HL-60/S4 treated with phorbol 12-myristate 13-acetate at 8.2 ng/mL for 4 days and 3 days (cell line): ENCODE results near the gene MX1.

Experiments
- in situ Hi-C: fragments of 300-500 bp; cut with MboI; formaldehyde crosslinking; loops from 2 replicates; pipeline ENCODE4 v1.15.0; 2022; ENCODE audit warnings: low sequenced_read_pairs

The MX1 gene

DNA sequence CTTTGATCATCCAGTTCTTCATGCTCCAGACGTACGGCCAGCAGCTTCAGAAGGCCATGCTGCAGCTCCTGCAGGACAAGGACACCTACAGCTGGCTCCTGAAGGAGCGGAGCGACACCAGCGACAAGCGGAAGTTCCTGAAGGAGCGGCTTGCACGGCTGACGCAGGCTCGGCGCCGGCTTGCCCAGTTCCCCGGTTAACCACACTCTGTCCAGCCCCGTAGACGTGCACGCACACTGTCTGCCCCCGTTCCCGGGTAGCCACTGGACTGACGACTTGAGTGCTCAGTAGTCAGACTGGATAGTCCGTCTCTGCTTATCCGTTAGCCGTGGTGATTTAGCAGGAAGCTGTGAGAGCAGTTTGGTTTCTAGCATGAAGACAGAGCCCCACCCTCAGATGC, 32.5 kb downstream of the MX1 start:
- in situ Hi-C loops: loop anchor here (10.0 kb wide), 1 partner anchor 174 kb away; no protein-coding TSS in a partner anchor

DNA sequence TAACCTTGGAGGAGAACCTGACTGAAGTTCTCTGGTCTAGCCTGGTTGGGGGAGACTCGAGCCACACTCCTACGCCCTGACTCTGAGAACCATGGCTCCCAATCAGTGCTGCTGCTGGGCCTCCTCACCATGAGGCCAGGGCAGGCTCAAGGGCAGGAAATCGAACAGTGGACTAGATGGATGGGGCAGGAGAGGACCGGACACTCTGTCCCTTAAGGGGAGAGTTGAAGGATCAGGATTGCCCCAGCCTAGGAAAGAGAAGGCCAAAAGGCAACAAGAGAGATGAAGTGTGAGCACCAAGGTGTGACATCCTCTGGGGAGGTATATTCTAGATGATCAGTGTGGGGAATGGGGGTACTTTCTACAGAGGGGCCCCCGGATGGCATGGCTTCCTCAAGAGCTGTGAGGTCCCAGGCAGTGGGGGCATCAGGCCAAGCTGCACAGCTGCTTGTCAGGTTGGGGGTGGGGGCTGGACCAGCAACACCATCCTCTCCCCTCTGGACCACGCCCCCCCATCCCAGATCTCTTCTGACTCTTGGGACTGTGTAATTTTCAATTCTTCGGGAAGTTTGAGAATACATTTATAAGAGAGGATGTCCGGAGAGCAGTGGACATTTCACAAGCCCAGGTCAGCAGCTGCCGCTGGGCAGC, 34.0 kb downstream of the MX1 start:
- in situ Hi-C loops: loop anchor here (10.0 kb wide), 1 partner anchor 175 kb away; no protein-coding TSS in a partner anchor

DNA sequence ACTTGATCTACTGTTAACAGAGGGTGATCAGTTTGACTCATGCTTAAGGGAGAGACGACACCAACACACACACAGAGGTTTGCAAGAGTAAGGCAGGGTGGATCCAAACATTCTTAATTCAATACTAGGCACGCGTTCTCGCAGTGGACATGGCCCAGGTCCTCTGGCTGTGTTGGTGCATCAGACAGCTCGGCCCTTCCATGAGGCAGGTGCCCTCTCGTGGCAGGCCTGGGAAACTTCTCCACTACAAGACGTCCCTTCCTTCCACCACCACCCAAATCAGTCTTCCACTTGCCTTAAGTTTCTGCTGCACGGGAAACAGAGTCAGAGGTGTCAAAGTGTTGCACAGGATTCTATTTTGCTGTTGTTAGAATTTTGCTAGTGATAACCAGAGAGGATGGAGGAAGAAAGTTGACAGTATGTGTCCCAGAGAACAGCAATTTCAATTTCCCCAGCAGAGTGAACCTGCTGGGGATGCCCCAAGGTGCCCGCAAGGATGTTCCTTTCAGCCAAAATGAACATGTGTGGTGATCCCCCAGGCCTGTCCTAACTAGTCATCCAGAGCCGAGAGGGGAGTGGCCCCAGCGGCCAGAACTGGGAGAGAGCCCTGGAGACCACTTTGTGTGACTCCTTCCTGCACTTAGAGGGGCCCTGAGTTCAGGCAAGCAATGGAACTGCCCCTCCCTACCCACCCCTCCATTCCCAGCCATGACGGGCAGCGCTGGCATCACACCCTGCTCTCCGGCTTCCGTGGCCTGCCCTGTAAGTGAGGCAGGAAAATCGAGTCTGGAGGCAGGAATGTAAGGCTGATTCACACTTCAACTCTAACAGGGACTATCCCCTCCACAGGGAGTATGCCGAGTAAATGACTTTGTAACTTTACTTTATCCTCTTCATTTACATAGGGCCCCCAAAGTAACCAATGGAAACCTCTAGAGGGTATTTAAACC, 34.8 kb downstream of the MX1 start:
- in situ Hi-C loops: no loop called here

DNA sequence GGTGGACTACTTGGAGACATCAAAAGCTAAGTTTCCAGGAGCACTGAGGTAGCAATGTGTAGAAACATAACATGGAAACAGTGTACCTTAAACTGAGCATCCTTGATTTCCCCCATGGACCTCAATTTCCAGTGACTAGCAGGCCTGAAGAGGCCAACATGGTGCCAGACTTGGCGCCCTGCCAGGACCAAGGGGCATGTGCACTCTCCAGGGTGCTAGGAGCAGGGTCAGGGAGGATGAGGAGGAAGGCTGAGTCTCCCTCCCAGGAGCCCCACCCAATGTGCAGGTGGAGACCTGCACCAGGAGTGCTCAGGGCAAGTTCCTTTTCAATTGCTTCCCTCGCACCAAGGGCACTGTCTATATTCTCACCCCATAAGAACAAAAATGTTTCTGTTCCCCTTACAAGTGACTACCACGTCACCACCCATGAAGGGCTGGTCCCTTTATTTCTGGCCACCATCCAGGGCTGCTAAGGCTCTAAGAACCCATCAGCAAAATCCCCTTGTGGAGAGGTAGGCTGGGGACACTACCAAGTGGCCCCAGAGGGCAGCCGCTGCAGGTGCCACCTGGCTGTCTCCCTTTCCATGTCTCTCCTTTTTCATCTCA, 39.2 kb downstream of the MX1 start:
- in situ Hi-C loops: no loop called here

DNA sequence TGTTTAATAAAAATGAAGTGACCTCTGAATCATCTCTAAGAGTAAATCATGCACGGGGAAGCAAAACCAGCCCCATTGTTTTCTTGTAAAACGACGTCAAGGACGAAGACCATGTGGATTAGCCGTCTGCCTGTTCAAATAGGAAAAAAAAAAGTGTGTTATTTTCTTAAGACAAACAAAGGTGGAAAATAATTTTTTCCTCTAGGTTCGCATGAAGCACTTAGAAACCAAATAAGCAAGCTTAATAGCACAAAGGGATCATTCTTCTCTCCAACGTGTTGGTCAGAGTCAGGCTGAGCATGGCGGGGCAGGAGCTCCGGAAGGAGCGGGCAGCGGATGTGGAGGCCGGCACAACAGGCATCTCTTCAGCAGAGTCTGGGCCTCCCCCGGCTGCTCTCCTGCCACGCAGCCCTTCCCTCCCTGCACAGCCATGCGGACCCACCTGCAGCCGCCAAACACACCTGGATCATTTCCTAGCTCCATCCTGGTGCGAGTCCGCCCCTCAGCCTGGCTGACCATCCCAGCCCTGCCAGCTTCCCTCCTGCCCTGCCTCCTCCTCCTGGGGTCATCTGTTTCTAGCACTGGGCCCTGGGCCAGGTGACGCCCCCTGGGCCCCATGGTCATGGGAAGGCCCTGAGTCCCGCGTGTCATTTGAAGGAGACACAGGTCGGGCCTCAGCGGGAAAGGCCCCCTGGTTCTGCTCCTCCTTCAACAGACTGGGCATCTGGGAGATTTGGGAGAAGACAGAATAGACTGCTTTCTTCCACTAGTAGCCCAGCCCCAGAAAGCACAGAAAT, 40.2 kb downstream of the MX1 start:
- in situ Hi-C loops: no loop called here

- in situ Hi-C loops: no loop called here
These were observed 44.0 kb downstream of the MX1 start for GRCh38 chr21:41470054-41470453.

DNA sequence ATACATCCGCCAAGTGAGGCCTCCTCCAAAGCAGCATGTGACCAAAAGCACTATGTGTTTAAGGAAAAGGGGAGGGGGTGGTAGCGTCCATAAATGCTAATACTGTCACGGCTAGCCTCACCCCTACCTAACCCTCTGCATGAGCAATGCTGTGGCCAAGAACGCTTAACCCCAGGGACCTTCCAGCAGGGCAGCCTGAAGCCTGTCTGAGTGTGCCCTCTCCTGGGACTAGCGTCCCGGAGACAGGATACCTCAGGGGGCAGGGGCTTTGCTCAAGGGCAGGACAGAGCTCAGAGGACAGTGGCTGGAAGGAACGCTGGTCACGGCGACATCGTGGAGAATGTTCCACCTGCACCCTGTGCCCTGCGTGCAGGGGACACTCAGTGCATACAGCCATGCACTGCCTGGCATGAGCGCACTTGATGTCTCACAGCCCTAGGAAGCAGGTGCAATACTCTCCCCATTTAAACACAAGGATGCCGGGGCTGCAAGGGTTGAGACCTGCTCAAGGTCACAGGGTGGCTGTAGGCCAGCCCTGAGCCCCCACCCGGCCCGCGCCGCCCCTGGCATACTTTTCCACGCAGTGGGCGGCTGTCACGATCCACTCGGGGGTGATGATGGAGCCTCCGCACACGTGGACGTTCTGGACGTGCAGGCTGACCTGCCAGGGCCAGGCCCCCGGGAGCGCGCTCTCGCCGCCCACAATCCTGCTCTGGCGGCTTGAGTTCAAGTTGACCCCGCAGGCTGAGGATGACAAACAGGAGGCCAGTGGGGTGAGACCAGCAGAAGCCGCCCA, 46.9 kb downstream of the MX1 start:
- in situ Hi-C loops: no loop called here

DNA sequence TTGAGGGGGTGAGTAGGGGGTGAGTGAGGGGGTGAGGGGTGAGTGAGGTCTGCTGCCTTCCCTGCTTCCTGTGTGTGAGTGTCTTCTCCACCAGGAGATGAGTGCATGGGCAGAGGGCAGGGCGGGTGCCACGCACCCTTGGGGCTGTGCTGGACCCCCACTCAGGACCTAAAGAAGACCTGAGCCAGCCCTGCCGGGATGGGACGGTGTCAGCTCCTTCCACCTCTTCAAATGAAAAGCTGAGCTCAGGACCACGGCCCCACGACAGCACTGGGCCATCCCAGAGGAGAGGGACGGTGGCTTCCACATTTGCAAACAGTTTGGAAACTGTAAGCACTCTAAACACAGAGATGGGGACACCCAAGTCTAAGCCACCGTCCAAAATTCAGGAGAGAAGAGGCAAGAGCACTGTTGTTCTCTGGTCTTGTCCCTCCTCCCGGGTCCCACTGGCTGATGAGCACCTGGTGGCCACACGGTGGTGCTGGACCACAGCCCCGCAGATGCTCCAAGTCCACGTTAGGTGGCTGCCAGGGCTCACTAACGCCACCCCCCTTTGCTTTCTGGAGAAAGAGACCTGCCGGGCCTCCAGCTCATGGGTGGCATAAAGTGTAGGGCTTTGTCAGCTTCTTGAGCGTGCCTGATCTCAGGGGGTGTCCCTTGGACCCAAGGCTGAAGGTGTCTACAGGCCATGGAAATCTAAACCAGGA, 49.8 kb downstream of the MX1 start:
- in situ Hi-C loops: no loop called here

GRCh38 chr21:41477641-41478318, 51.7 kb downstream of the MX1 start:
- in situ Hi-C loops: no loop called here

DNA sequence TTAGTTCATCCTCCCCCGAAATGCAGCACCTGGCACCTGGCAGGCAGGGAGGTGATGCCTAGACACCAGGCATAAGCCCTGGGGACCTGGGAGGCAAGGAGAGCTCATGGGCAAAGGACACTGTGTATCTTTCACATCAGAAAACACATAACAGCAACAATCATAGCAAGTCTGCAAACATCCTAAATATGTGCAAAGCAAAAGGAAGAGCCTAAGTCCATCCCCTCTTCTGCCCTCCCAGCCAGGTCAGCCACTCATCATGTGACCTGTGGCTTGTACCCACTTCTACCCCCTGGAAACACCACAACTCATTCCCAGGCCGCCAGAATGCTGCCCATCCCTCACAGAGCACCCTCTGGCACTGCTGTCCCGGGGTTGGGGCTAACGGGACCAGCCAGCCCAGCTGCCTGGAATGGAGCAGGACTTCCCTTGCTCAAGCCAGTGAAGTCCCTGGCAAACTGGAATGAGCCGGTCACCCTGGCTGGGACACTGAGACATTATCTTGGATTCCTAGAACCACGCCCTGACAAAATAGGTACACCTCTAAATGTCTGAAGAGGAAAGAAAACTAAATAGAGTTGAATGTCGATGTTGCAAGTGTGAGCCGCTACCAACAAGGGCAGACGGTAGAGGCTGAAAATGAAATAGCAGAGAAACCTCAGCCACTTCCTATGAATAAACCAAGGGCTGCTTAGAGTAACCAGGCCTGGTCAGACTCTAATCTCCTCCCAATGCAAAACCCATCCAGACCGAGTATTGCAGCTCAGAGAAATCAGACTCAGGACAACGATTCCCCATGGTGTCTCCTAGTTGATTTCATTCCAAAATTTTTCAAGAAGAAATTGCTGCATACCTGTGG, 52.5 kb downstream of the MX1 start:
- in situ Hi-C loops: no loop called here

DNA sequence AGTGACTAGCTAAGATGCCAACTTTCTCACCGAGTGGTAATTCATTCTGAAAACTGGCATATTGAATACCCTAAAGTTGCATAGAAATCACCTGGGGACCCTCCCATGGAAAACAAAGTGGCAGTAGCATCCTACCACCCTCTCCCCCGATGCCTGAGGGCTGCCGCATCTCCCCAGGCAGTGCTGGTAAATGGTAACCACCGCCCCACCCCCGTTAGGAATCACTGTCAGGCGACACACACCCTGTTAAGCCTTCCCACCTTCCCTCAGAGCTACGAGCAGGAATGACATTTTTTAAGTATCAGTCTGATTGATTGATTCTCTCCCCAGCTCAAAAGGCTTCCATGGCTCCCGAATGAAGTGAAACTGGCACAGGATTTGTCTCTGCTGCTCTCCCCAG, 53.6 kb downstream of the MX1 start:
- in situ Hi-C loops: no loop called here

DNA sequence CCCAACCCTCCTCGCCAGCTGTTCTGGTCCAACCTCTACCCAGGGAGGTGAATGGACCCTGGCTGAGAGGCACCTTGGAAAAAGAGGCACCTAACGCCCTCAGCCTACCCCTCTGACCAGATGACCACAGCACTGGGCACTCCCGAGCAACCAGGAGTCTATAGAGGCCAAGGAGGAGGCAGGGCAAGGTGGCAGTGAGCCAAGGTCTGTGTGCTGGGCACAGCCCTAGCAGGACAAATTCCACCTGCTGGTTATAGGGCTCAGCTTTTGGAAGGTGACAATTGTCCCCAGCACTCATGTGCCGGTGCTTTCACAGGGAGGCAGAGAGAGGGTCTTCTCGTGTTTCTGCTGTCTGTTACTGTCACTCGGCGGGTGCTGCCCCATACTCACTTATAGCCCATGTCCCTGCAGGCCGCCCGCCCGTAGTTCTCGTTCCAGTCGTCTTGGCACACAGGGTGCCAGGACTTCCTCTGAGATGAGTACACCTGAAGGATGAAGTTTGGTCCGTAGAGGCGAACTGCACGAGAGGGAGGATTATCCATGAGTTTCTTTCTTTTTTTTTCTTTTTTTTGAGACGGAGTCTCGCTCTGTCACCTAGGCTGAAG, 54.1 kb downstream of the MX1 start:
- in situ Hi-C loops: no loop called here

- in situ Hi-C loops: no loop called here
These were observed 55.2 kb downstream of the MX1 start for GRCh38 chr21:41481191-41481590.

DNA sequence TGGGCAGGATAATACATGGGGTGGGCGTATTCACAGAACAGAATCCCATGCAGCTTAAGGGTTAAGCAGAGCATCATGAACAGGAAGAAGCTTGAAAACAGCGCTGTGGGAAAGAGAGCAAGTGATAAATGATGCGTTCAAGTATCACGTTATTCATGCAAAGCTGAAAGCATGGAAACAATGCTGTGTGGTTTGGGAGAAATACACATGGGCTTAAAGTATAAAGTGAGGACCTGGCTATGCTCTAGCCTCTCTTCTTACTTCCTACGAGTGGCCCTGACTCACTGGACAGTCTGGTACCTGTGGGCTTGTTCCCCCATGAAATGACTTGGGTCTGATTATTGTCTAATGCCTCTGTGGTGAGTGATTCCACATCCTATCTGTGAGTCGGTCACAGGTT, 56.3 kb downstream of the MX1 start:
- in situ Hi-C loops: no loop called here

DNA sequence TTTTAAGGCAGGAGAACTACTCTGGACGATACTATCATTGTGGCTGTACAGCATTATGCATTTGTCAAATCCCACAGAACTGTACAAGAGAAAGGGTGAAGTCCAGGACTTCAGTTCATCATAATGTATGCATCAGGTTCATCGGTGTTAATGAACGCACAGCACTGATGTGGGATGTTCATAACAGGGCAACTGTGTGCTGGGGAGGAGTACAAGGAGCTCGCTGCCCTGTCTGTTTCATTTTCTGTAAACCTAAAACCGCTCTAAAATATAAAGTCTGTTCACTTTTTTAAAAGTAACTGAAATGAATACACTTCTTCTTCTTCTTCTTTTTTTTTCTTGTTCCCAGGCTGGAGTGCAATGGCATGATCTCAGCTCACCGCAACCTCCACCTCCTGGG, 56.9 kb downstream of the MX1 start:
- in situ Hi-C loops: no loop called here

DNA sequence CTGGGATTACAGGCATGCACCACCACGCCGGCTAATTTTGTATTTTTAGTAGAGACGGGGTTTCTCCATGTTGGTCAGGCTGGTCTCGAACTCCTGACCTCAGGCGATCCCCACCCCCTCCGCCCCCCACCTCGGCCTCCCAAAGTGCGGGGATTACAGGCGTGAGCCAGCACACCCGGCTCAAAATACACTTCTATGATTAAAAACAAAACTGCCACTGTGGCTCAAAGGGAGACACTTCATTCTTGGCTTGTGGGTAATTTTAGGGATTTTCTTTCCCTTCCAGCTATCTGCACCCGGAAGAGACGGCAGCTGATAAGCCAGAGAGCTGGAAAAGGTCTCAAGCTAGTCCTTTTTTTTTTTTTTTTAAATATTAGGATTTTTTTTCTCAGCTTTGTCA, 57.4 kb downstream of the MX1 start:
- in situ Hi-C loops: no loop called here

GRCh38 chr21:41483973-41484372, 57.9 kb downstream of the MX1 start:
- in situ Hi-C loops: no loop called here

GRCh38 chr21:41487082-41487481, 61.0 kb downstream of the MX1 start:
- in situ Hi-C loops: no loop called here
